Measurements from ENCODE around the gene KDM8. TPM values are rescaled to one million over a fixed set of nuclear protein-coding genes. Genes with fewer than 3 reads are reported as not detected.

The KDM8 gene
- polyA plus RNA-seq, 3 donors: 0.40 to 3.3 (median 1.5) TPM

DNA sequence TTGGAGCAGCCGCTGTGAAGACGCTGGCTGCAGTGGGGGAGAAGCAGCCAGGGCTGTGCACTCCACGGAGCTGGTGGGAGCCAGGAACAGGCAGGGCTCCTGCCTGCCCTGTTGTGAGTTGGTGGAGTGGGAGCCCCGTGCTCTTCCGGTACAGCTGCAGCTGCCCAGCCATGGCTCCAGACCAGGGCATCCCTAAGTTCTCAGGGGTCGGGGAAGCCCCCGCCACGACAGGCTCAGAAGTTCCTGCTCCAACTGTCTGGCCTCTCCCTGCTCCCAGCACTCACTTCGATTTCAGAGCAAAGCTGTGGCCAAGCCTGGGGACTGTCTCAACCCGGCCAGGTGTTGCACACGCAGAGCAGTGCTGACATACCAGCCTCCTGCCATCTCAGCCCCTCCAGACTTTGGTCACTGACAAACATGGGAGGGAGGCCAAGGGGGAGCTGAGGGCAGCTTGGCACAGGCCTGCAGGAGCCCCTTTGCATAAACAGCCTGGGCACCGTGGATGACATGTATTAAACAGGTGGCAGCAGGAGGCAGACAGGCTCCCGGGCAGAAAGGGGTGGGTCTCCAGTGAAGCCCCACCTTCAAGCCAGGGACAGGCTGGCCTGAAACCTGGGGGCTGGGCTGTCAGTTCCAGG lies 13.9 kb upstream of the KDM8 start:
- Histone ChIP-seq H3K4me2 (replicated peaks; ENCODE audit: extremely low read depth, low read length, poor library complexity, severe bottlenecking) (no peak overlapping the region), H3K4me3 (replicated peaks in 1 of 3; ENCODE audit: low read depth in 2 of 3, low read length in 3 of 3) (no peak overlapping the region), H3K9me3 (replicated peaks in 1 of 2; ENCODE audit: control insufficient read depth in 1 of 2, insufficient read depth in 1 of 2, low read length in 2 of 2) (no peaks in the 10 kb centered on the region), H3K27me3 (ENCODE audit: control insufficient read depth in 2 of 2, insufficient read depth in 2 of 2, low read length in 2 of 2) (no peaks in the 10 kb centered on the region), H3K79me2 (ENCODE audit: insufficient read depth, low read length) (no peaks in the 10 kb centered on the region), H3K27ac (ENCODE audit: low read depth in 1 of 2, low read length in 2 of 2) (no peak overlapping the region), H3K9ac (ENCODE audit: insufficient read depth, low read length, poor library complexity, severe bottlenecking) (no peak overlapping the region), H2AFZ (ENCODE audit: insufficient read depth, low read depth, low read length, poor library complexity, severe bottlenecking) (no peak overlapping the region), H4K20me1 (ENCODE audit: insufficient read depth, low read length) (no peaks in the 10 kb centered on the region), H3K4me1 (ENCODE audit: control insufficient read depth in 1 of 2, insufficient read depth in 2 of 2, low read length in 2 of 2) (no peaks in the 10 kb centered on the region), H3K36me3 (replicated peaks in 1 of 2; ENCODE audit: control insufficient read depth in 1 of 2, insufficient read depth in 2 of 2, low read length in 2 of 2) (no peaks in the 10 kb centered on the region)
- TF ChIP-seq, protein P1, sequence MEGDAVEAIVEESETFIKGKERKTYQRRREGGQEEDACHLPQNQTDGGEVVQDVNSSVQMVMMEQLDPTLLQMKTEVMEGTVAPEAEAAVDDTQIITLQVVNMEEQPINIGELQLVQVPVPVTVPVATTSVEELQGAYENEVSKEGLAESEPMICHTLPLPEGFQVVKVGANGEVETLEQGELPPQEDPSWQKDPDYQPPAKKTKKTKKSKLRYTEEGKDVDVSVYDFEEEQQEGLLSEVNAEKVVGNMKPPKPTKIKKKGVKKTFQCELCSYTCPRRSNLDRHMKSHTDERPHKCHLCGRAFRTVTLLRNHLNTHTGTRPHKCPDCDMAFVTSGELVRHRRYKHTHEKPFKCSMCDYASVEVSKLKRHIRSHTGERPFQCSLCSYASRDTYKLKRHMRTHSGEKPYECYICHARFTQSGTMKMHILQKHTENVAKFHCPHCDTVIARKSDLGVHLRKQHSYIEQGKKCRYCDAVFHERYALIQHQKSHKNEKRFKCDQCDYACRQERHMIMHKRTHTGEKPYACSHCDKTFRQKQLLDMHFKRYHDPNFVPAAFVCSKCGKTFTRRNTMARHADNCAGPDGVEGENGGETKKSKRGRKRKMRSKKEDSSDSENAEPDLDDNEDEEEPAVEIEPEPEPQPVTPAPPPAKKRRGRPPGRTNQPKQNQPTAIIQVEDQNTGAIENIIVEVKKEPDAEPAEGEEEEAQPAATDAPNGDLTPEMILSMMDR (IDR thresholded peaks at IDR 0.05): no peak
- no peaks in the 10 kb centered on the region for H3K4me1 Mint-ChIP-seq
- H3K4me3 Mint-ChIP-seq: no peak overlapping the region
- H3K36me3 Mint-ChIP-seq: no peaks in the 10 kb centered on the region
- WGBS (ENCODE audit: insufficient coverage): 78% methylated on average over 12 of the region's 13 CpGs
- peaks cover 0 to 4% (median under 1%) of the 10 kb centered on the region in 7 donors for H3K9me3 Mint-ChIP-seq
- no peak overlapping the region for H3K27ac Mint-ChIP-seq
- intact Hi-C loops (cut with micrococcal nuclease): no loop called here
- DNase-seq: no peak
- H3K27me3 Mint-ChIP-seq (ENCODE audit: low read depth in 3 of 3): peaks cover 4 to 9% (median 7%) of the 10 kb centered on the region in 3 donors

DNA sequence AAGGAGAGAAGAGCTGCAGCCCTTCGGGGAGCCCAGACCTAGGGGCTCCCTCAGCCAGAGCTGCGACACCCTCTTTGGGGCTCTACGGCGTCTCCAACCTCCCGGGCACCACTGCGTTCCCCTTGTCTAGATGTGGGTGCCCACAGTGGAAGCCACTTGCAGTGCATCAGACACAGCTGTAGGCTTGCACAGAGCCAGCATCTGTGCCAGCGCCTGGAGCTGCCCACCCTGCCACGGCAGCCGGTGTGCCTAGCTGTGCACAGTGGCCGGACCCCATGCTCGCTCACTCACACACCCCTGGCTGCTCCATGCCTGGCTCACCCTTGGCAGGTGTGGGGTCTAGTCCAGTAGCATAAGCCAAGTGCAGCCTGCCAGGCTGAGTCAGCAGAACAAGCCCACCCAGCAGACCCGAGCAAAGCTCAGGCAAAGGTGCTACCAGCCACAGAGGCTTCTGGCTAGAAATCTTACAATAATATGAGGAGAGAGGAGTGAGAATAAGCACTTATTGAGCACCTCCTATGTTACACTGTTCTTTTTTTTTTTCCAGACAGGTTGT lies 12.9 kb upstream of the KDM8 start:
- Histone ChIP-seq H3K9ac (ENCODE audit: insufficient read depth, low read length, poor library complexity, severe bottlenecking) (no peak overlapping the region), H3K79me2 (ENCODE audit: insufficient read depth, low read length) (no peaks in the 10 kb centered on the region), H3K4me2 (replicated peaks; ENCODE audit: extremely low read depth, low read length, poor library complexity, severe bottlenecking) (no peak overlapping the region), H3K27me3 (ENCODE audit: control insufficient read depth in 2 of 2, insufficient read depth in 2 of 2, low read length in 2 of 2) (no peaks in the 10 kb centered on the region), H3K9me3 (replicated peaks in 1 of 2; ENCODE audit: control insufficient read depth in 1 of 2, insufficient read depth in 1 of 2, low read length in 2 of 2) (no peaks in the 10 kb centered on the region), H3K4me1 (ENCODE audit: control insufficient read depth in 1 of 2, insufficient read depth in 2 of 2, low read length in 2 of 2) (no peaks in the 10 kb centered on the region), H3K27ac (ENCODE audit: low read depth in 1 of 2, low read length in 2 of 2) (no peak overlapping the region), H3K4me3 (replicated peaks in 1 of 3; ENCODE audit: low read depth in 2 of 3, low read length in 3 of 3) (no peak overlapping the region), H4K20me1 (ENCODE audit: insufficient read depth, low read length) (no peaks in the 10 kb centered on the region), H3K36me3 (replicated peaks in 1 of 2; ENCODE audit: control insufficient read depth in 1 of 2, insufficient read depth in 2 of 2, low read length in 2 of 2) (no peaks in the 10 kb centered on the region), H2AFZ (ENCODE audit: insufficient read depth, low read depth, low read length, poor library complexity, severe bottlenecking) (no peak overlapping the region)
- H3K4me1 Mint-ChIP-seq: no peaks in the 10 kb centered on the region
- H3K27me3 Mint-ChIP-seq (ENCODE audit: low read depth in 3 of 3): peaks cover 4 to 9% (median 5%) of the 10 kb centered on the region in 3 donors
- H3K4me3 Mint-ChIP-seq: no peak overlapping the region
- no peaks in the 10 kb centered on the region for H3K36me3 Mint-ChIP-seq
- no peak overlapping the region for H3K27ac Mint-ChIP-seq
- TF ChIP-seq, protein P1 (IDR thresholded peaks at IDR 0.05): no peak
- no peak for DNase-seq
- H3K9me3 Mint-ChIP-seq: peaks cover 0 to 9% (median 4%) of the 10 kb centered on the region in 7 donors
- 96% methylated on average over 11 of the region's 12 CpGs for WGBS (ENCODE audit: insufficient coverage)
- intact Hi-C loops (cut with micrococcal nuclease): no loop called here
